ENCODE data around the gene SCEL. TPM values are rescaled to one million over a fixed set of nuclear protein-coding genes. Genes with fewer than 3 reads are reported as not detected.

Gene SCEL
- total RNA-seq, 1 donor from 2014 or later: not detected

DNA sequence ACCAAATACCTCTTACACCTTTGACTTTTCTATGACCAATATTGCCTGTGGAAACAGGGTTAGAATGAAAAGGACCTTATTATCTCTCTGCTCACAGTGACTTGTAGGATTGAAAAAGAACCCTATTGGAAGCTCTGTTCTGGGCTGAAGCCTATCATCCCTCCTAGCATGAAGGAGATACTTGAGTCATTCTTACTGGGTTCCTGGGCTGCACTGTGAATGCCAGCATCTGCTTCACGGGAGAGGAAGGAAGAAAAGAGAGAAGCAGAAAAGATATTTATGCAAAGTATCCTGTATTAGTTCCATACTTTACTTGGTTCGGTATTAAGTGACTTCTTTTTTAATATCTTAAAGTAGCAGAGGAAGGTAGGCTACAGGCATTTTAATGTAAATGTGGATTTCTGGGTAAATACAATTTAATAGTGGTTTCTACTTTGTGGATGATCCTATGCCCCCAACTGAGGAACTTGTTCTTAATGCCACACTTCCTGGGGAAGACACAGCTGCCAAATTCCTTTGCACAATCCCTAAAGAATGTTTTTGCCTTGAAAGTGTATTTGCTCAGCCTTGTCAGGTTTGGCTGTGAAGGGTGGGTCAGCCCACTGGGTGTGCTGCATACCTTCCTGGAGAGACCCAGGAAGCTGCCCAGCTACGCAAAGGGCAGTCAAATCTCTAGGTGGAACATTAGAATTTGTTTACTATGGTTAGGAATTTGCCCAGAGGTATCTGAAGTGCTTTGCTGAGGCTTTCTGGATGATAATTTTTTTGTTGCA lies 13.7 kb upstream of the SCEL start:
- Mint-ChIP-seq H3K27me3 (no peaks in the 10 kb centered on the region), H3K27ac (peak overlapping the region; percentile 57), H3K36me3 (ENCODE audit: insufficient read depth) (no peaks in the 10 kb centered on the region), H3K9me3 (ENCODE audit: low read depth) (no peaks in the 10 kb centered on the region), H3K4me3 (ENCODE audit: low read depth) (no peak overlapping the region), H3K4me1 (ENCODE audit: low read depth) (peaks cover 7% of the 10 kb centered on the region)
- TF ChIP-seq, protein P1, sequence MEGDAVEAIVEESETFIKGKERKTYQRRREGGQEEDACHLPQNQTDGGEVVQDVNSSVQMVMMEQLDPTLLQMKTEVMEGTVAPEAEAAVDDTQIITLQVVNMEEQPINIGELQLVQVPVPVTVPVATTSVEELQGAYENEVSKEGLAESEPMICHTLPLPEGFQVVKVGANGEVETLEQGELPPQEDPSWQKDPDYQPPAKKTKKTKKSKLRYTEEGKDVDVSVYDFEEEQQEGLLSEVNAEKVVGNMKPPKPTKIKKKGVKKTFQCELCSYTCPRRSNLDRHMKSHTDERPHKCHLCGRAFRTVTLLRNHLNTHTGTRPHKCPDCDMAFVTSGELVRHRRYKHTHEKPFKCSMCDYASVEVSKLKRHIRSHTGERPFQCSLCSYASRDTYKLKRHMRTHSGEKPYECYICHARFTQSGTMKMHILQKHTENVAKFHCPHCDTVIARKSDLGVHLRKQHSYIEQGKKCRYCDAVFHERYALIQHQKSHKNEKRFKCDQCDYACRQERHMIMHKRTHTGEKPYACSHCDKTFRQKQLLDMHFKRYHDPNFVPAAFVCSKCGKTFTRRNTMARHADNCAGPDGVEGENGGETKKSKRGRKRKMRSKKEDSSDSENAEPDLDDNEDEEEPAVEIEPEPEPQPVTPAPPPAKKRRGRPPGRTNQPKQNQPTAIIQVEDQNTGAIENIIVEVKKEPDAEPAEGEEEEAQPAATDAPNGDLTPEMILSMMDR (IDR thresholded peaks at IDR 0.05; ENCODE audit: unreplicated experiment): no peak
- DNase-seq (ENCODE audit: low spot score, unreplicated experiment): no peak

DNA sequence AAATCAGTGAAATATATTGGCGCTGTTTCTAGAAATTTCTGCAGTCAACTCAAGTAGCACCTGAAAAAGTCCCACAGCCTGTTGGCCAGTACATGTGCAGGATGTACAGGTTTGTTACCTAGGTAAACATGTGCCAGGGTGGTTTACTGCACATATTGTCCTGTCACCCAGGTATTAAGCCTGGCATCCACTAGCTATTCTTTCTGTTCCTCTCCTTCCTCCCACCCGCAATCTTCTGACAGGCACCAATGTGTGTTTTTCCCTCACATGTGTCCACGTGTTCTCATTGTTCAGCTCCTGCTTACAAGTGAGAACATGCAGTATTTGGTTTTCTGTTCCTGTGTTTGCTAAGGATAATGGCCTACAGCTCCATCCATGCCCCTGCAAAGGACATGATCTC lies 13.1 kb upstream of the SCEL start:
- H3K27me3 Mint-ChIP-seq: no peaks in the 10 kb centered on the region
- H3K36me3 Mint-ChIP-seq (ENCODE audit: insufficient read depth): no peaks in the 10 kb centered on the region
- peaks cover 7% of the 10 kb centered on the region for H3K4me1 Mint-ChIP-seq (ENCODE audit: low read depth)
- no peak for DNase-seq (ENCODE audit: low spot score, unreplicated experiment)
- TF ChIP-seq, protein P1 (IDR thresholded peaks at IDR 0.05; ENCODE audit: unreplicated experiment): no peak
- no peaks in the 10 kb centered on the region for H3K9me3 Mint-ChIP-seq (ENCODE audit: low read depth)
- H3K4me3 Mint-ChIP-seq (ENCODE audit: low read depth): no peak overlapping the region
- no peak overlapping the region for H3K27ac Mint-ChIP-seq

DNA sequence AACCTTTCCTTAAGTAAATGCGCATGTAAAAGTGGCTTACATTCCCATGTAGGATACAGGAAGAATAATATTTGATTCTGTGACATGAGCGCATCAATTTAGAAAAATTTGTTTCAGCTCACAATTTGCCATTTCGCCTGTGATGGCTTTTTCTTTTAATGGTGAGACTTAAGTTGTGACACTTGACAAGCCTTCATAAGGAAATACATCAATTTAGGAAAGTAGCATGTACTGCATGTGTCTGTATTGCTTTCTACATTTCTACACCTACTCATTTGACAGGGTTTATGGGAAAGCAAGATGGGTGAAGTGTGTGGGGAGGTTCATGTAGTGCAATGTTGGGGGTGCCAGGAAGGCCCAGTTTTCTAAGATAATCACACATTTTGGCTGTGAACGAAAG lies 12.1 kb upstream of the SCEL start:
- no peak overlapping the region for H3K27ac Mint-ChIP-seq
- no peaks in the 10 kb centered on the region for H3K36me3 Mint-ChIP-seq (ENCODE audit: insufficient read depth)
- H3K27me3 Mint-ChIP-seq: no peaks in the 10 kb centered on the region
- TF ChIP-seq, protein P1 (IDR thresholded peaks at IDR 0.05; ENCODE audit: unreplicated experiment): no peak
- DNase-seq (ENCODE audit: low spot score, unreplicated experiment): no peak
- no peak overlapping the region for H3K4me3 Mint-ChIP-seq (ENCODE audit: low read depth)
- no peaks in the 10 kb centered on the region for H3K9me3 Mint-ChIP-seq (ENCODE audit: low read depth)
- H3K4me1 Mint-ChIP-seq (ENCODE audit: low read depth): peaks cover 7% of the 10 kb centered on the region

DNA sequence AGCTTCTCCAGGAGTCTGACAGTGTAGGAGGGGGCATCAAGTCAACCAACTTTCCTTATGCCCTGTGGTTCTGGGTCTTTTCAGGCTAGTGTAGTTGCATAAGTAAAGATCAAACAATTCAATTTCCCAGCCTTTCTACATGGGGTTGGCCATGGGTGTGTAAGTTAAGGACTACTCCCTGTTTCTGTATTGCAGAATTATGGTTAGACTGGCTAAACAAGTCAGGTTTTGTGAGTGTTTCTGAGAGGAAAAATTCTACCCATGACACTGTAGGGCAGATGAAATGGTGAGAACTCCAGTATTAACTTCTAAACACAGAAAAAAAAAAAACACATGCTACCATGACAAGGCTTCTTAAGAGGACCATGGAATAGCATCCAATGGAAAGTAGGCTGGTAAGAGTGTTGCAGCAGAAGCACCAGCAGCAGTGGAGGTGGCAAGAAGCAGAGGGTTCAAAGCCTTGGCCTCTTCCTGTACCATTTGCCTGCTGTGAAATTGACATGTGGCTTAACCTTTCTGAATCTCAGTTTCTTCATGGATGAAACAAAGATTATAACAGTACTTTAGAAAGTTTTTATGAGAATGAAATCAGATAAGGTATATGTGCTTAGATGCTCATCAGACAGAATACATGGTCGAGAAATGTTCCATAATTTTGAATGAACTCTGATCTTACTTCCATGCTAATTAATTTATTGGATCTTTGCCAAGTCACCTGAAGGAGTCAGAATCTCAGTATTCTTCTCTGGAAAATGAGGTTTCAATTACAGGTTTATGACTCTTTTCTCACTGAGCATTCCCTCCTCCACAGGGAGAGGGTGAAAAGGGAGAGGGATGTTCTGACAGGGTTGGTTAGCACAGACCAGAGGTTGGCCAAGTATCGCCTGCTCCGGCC lies 11.4 kb upstream of the SCEL start:
- Mint-ChIP-seq H3K9me3 (ENCODE audit: low read depth) (no peaks in the 10 kb centered on the region), H3K27ac (no peak overlapping the region), H3K36me3 (ENCODE audit: insufficient read depth) (no peaks in the 10 kb centered on the region), H3K4me1 (ENCODE audit: low read depth) (peaks cover 7% of the 10 kb centered on the region), H3K4me3 (ENCODE audit: low read depth) (no peak overlapping the region), H3K27me3 (no peaks in the 10 kb centered on the region)
- no peak for DNase-seq (ENCODE audit: low spot score, unreplicated experiment)
- TF ChIP-seq, protein P1 (IDR thresholded peaks at IDR 0.05; ENCODE audit: unreplicated experiment): no peak

DNA sequence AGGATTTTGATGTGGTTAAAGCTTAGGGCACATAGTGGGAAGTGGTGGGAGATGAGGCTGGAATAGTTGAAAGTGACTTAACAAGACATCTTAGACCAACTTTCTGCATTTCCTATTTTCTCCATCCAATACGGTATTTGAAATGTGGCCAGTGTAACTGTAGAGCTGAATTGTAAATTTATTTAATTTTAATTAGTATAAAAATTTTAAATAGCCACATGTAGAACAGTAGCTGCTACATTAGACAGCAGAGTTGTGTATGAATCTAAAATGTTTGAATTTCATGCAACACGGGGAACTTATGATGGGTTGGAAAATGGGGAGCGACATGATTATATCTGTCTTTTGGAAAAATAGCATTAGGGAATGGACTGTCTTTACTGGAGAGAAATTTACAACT lies 7.1 kb upstream of the SCEL start:
- Mint-ChIP-seq H3K9me3 (ENCODE audit: low read depth) (no peaks in the 10 kb centered on the region), H3K4me3 (ENCODE audit: low read depth) (no peak overlapping the region), H3K27me3 (no peaks in the 10 kb centered on the region), H3K27ac (no peak overlapping the region), H3K4me1 (ENCODE audit: low read depth) (no peaks in the 10 kb centered on the region), H3K36me3 (ENCODE audit: insufficient read depth) (no peaks in the 10 kb centered on the region)
- TF ChIP-seq, protein P1 (IDR thresholded peaks at IDR 0.05; ENCODE audit: unreplicated experiment): no peak
- DNase-seq (ENCODE audit: low spot score, unreplicated experiment): no peak
